Measurements from ENCODE around the gene RNF121. TPM values are rescaled to one million over a fixed set of nuclear protein-coding genes. Genes with fewer than 3 reads are reported as not detected.

RNF121 gene
- total RNA-seq, 1 experiment from 2014 or later, result 47.2 TPM

Other genes starting within 250 kb of the RNF121 start
- gene DEFB108B, start 95.8 kb upstream of the RNF121 start, total RNA-seq (2014; rRNA removed; shearing (Covaris generic)), result not detected in 2 replicates
- not detected in 2 replicates for gene DEFB131B, start 50.6 kb upstream of the RNF121 start, total RNA-seq (2014; rRNA removed; shearing (Covaris generic))
- gene XNDC1N, start 452 bp upstream of the RNF121 start, total RNA-seq (2014; rRNA removed; shearing (Covaris generic)), result 0.41 and 10.1 TPM in 2 replicates
- gene IL18BP, start 69.9 kb downstream of the RNF121 start, total RNA-seq (2014; rRNA removed; shearing (Covaris generic)), result 0.25 and 5.6 TPM in 2 replicates
- 128 and 136 TPM in 2 replicates for gene NUMA1, start 151.5 kb downstream of the RNF121 start, total RNA-seq (2014; rRNA removed; shearing (Covaris generic))
- 7.1 and 10.8 TPM in 2 replicates for gene LRRC51, start 151.8 kb downstream of the RNF121 start, total RNA-seq (2014; rRNA removed; shearing (Covaris generic))
- gene LAMTOR1, start 174.3 kb downstream of the RNF121 start, total RNA-seq (2014; rRNA removed; shearing (Covaris generic)), result 185 and 194 TPM in 2 replicates
- not detected in 2 replicates for gene TOMT, start 176.9 kb downstream of the RNF121 start, total RNA-seq (2014; rRNA removed; shearing (Covaris generic))
- gene ANAPC15, start 183.6 kb downstream of the RNF121 start, total RNA-seq (2014; rRNA removed; shearing (Covaris generic)), result 19.5 and 28.7 TPM in 2 replicates
- not detected in 2 replicates for gene FOLR3, start 206.7 kb downstream of the RNF121 start, total RNA-seq (2014; rRNA removed; shearing (Covaris generic))